ENCODE results near the gene EEF1E1. TPM values are rescaled to one million over a fixed set of nuclear protein-coding genes. Genes with fewer than 3 reads are reported as not detected.
A peak's percentile ranks its signal among the peaks of the same experiment; 100 is the strongest.

EEF1E1 gene
- total and polyA plus RNA-seq, 9 of the 15 experiments (the other 6 are each of a cell fraction or from before 2014, with no cell fraction given), result 135 to 1,355 (median 327) TPM

GRCh38 chr6:8102122-8102958 lies at the start of gene EEF1E1 (continued):
- 0 out of 2 replicates have a peak, but pooled peaks have one; percentile 24 for TF ChIP-seq ZHX1 (conservative IDR thresholded peaks at IDR 0.05; ENCODE audit: low read length)
- no peak for TF ChIP-seq ZNF644 (tag; IDR thresholded peaks at IDR 0.05; ENCODE audit: low read depth)
- no peak for TF ChIP-seq FOXA1 (IDR thresholded peaks at IDR 0.05; ENCODE audit: borderline replicate concordance)
- TF ChIP-seq ZC3H8 (IDR thresholded peaks at IDR 0.05), result no peak
- TF ChIP-seq NELFE (IDR thresholded peaks at IDR 0.05; ENCODE audit: insufficient read depth, insufficient read length), result no peak
- no peak for TF ChIP-seq ZNF146 (CRISPR knock-in tag; IDR thresholded peaks at IDR 0.05; ENCODE audit: unreplicated experiment)
- TF ChIP-seq HNRNPUL1 (IDR thresholded peaks at IDR 0.05; ENCODE audit: low read length), result no peak
- no peak for TF ChIP-seq PPARD (CRISPR knock-in tag; IDR thresholded peaks at IDR 0.05)
- TF ChIP-seq HES1 (IDR thresholded peaks at IDR 0.05; ENCODE audit: low read depth), result no peak
- no peak; the same call in 1 of the 2 replicates for TF ChIP-seq XRCC5 (IDR thresholded peaks at IDR 0.05; ENCODE audit: low read depth, low read length)
- peak; percentile 64; the same call in 1 of the 2 replicates for TF ChIP-seq AFF4 (CRISPR knock-in tag; IDR thresholded peaks at IDR 0.05)
- TF ChIP-seq TSC22D4 (tag; IDR thresholded peaks at IDR 0.05), result no peak
- TF ChIP-seq STAT5A (IDR thresholded peaks at IDR 0.05; ENCODE audit: borderline replicate concordance, low read length), result no peak
- TF ChIP-seq NBN (IDR thresholded peaks at IDR 0.05; ENCODE audit: low read depth), result 0 out of 2 replicates have a peak, but pooled peaks have one; percentile 75
- no peak for TF ChIP-seq ARID3A (IDR thresholded peaks at IDR 0.05; ENCODE audit: borderline replicate concordance, low read depth, low read length)
- TF ChIP-seq POLR3A (IDR thresholded peaks at IDR 0.05; ENCODE audit: borderline replicate concordance, extremely low read depth, insufficient read depth, insufficient read length), result no peak
